Nephron (organoid): Measurements from ENCODE around the gene CD226.

ENCODE experiments used
- H3K27ac Mint-ChIP-seq, 3 experiments: 2 replicates each; pipeline ENCODE4 v1.8.0; 2020; ENCODE audit warnings: mixed read lengths in 3 of 3, mild to moderate bottlenecking in 2 of 3, moderate library complexity in 1 of 3
- H3K27me3 Mint-ChIP-seq: 2 replicates; pipeline ENCODE4 v1.8.0; 2021; ENCODE audit warnings: low read depth, mild to moderate bottlenecking, moderate library complexity, mixed read lengths
- H3K36me3 Mint-ChIP-seq: 2 replicates; pipeline ENCODE4 v1.8.0; 2020; ENCODE audit warnings: low read depth, mixed read lengths
- H3K4me1 Mint-ChIP-seq: 2 replicates; pipeline ENCODE4 v1.8.0; 2020; ENCODE audit warnings: mixed read lengths
- H3K4me3 Mint-ChIP-seq, 3 experiments: 2 replicates each; pipeline ENCODE4 v1.8.0; 2020; ENCODE audit warnings: mild to moderate bottlenecking in 3 of 3, mixed read lengths in 3 of 3, moderate library complexity in 2 of 3
- H3K9me3 Mint-ChIP-seq: 2 replicates; pipeline ENCODE4 v1.8.0; 2020; ENCODE audit warnings: mixed read lengths
- CTCF ChIP-seq, 3 experiments: fragments of 200-600 bp; sonication (generic); IDR thresholded peaks; one replicate each; pipeline ENCODE4 v1.5.0; 2021; ENCODE audit warnings: antibody characterized with exemption in 3 of 3; ENCODE audit not compliant: unreplicated experiment in 3 of 3

The CD226 gene

GRCh38 chr18:69854455-69854854, 93.2 kb downstream of the CD226 start:
- Mint-ChIP-seq H3K36me3 (no peaks in the 10 kb centered on the region), H3K4me3 (no peak overlapping the region), H3K27ac (no peak overlapping the region), H3K9me3 (no peaks in the 10 kb centered on the region), H3K4me1 (no peaks in the 10 kb centered on the region), H3K27me3 (no peaks in the 10 kb centered on the region)
- no peak for TF ChIP-seq CTCF (IDR thresholded peaks at IDR 0.05; ENCODE audit: unreplicated experiment in 3 of 3)

- Mint-ChIP-seq H3K36me3 (no peaks in the 10 kb centered on the region), H3K4me1 (no peaks in the 10 kb centered on the region), H3K4me3 (no peak overlapping the region), H3K9me3 (no peaks in the 10 kb centered on the region), H3K27ac (no peak overlapping the region), H3K27me3 (no peaks in the 10 kb centered on the region)
- TF ChIP-seq CTCF (IDR thresholded peaks at IDR 0.05; ENCODE audit: unreplicated experiment in 3 of 3): no peak
Measured at GRCh38 chr18:69853051-69853450, 94.6 kb downstream of the CD226 start.

- H3K4me3 Mint-ChIP-seq: no peak overlapping the region
- H3K9me3 Mint-ChIP-seq: no peaks in the 10 kb centered on the region
- peak overlapping the region in 2 of 3 experiments; percentile 47 to 60 for H3K27ac Mint-ChIP-seq
- peaks cover 6% of the 10 kb centered on the region for H3K36me3 Mint-ChIP-seq
- no peaks in the 10 kb centered on the region for H3K27me3 Mint-ChIP-seq
- H3K4me1 Mint-ChIP-seq: peaks cover 20% of the 10 kb centered on the region
- peak in 1 of 3 experiments; percentile 9 for TF ChIP-seq CTCF (IDR thresholded peaks at IDR 0.05; ENCODE audit: unreplicated experiment in 3 of 3)
Measured at GRCh38 chr18:69845593-69846506, 101.8 kb downstream of the CD226 start.

GRCh38 chr18:69844656-69845055, 103.0 kb downstream of the CD226 start:
- H3K27me3 Mint-ChIP-seq: no peaks in the 10 kb centered on the region
- H3K9me3 Mint-ChIP-seq: no peaks in the 10 kb centered on the region
- H3K4me1 Mint-ChIP-seq: peaks cover 26% of the 10 kb centered on the region
- H3K27ac Mint-ChIP-seq: no peak overlapping the region
- no peak for TF ChIP-seq CTCF (IDR thresholded peaks at IDR 0.05; ENCODE audit: unreplicated experiment in 3 of 3)
- H3K4me3 Mint-ChIP-seq: no peak overlapping the region
- peaks cover 6% of the 10 kb centered on the region for H3K36me3 Mint-ChIP-seq

- peaks cover 6% of the 10 kb centered on the region for H3K36me3 Mint-ChIP-seq
- H3K9me3 Mint-ChIP-seq: no peaks in the 10 kb centered on the region
- no peak overlapping the region for H3K27ac Mint-ChIP-seq
- H3K4me3 Mint-ChIP-seq: no peak overlapping the region
- TF ChIP-seq CTCF (IDR thresholded peaks at IDR 0.05; ENCODE audit: unreplicated experiment in 3 of 3): no peak
- no peaks in the 10 kb centered on the region for H3K27me3 Mint-ChIP-seq
- H3K4me1 Mint-ChIP-seq: peaks cover 26% of the 10 kb centered on the region
Measured at GRCh38 chr18:69843015-69843414, 104.7 kb downstream of the CD226 start.

GRCh38 chr18:69841117-69841516, 106.6 kb downstream of the CD226 start:
- TF ChIP-seq CTCF (IDR thresholded peaks at IDR 0.05; ENCODE audit: unreplicated experiment in 3 of 3): no peak
- peak overlapping the region in 1 of 3 experiments; percentile 52 for H3K27ac Mint-ChIP-seq
- peaks cover 6% of the 10 kb centered on the region for H3K36me3 Mint-ChIP-seq
- no peaks in the 10 kb centered on the region for H3K27me3 Mint-ChIP-seq
- no peaks in the 10 kb centered on the region for H3K9me3 Mint-ChIP-seq
- peaks cover 19% of the 10 kb centered on the region for H3K4me1 Mint-ChIP-seq
- no peak overlapping the region for H3K4me3 Mint-ChIP-seq
